ENCODE results near the gene YY1. TPM values are rescaled to one million over a fixed set of nuclear protein-coding genes. Genes with fewer than 3 reads are reported as not detected.
"Not testable (repeated sequence)": the region's sequence is repeated elsewhere in the genome, so short reads cannot be mapped to it uniquely, and the experiment has no call there.

Gene YY1
- total RNA-seq, 1 donor from 2014 or later = 77.2 TPM

DNA sequence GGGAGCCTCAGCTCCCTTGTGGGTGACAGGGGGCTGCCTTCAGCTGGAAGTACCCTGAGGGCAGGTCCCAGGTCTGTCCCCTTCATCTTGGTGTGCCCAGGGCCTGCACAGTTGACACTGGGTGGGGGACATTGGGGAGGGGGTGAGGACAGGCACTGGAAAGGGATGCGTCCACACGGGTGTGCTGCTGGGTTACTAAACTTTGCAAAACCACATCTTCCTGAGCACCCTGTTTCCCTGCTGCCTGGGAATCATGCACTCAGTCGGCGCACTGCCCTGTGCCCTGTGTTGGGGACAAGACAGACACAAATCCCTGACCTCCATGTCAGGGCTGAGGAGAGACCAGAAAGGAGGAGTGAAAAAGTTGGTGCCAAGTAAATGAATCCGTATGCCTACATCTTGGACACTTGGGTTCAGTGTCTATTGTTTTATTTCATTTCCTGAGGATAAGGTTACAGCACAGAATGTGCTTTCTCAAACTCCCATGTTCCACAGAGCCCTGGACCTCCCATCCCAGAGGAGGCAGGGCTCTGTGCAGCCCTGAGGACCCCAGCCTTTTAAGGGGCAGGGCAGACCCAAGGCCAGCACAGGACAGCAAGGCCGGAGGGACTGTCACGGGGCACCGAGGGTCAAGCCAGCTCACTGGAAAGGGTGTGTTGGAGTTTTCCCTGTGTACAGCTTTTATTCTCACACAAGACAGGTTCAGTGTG lies 70.2 kb downstream of the YY1 start:
- H3K4me3 Mint-ChIP-seq (ENCODE audit: unreplicated experiment) = peak overlapping the region; percentile 40
- no peaks in the 10 kb centered on the region for H3K9me3 Mint-ChIP-seq (ENCODE audit: unreplicated experiment)
- no peaks in the 10 kb centered on the region for H3K36me3 Mint-ChIP-seq (ENCODE audit: unreplicated experiment)
- H3K27me3 Mint-ChIP-seq (ENCODE audit: unreplicated experiment) = no peaks in the 10 kb centered on the region
- DNase-seq (ENCODE audit: extremely low spot score, unreplicated experiment) = no peak
- H3K4me1 Mint-ChIP-seq (ENCODE audit: unreplicated experiment) = peaks cover 44% of the 10 kb centered on the region
- TF ChIP-seq, protein P1, sequence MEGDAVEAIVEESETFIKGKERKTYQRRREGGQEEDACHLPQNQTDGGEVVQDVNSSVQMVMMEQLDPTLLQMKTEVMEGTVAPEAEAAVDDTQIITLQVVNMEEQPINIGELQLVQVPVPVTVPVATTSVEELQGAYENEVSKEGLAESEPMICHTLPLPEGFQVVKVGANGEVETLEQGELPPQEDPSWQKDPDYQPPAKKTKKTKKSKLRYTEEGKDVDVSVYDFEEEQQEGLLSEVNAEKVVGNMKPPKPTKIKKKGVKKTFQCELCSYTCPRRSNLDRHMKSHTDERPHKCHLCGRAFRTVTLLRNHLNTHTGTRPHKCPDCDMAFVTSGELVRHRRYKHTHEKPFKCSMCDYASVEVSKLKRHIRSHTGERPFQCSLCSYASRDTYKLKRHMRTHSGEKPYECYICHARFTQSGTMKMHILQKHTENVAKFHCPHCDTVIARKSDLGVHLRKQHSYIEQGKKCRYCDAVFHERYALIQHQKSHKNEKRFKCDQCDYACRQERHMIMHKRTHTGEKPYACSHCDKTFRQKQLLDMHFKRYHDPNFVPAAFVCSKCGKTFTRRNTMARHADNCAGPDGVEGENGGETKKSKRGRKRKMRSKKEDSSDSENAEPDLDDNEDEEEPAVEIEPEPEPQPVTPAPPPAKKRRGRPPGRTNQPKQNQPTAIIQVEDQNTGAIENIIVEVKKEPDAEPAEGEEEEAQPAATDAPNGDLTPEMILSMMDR (IDR thresholded peaks at IDR 0.05) = no peak
- peak overlapping the region; percentile 73 for H3K27ac Mint-ChIP-seq (ENCODE audit: unreplicated experiment)

DNA sequence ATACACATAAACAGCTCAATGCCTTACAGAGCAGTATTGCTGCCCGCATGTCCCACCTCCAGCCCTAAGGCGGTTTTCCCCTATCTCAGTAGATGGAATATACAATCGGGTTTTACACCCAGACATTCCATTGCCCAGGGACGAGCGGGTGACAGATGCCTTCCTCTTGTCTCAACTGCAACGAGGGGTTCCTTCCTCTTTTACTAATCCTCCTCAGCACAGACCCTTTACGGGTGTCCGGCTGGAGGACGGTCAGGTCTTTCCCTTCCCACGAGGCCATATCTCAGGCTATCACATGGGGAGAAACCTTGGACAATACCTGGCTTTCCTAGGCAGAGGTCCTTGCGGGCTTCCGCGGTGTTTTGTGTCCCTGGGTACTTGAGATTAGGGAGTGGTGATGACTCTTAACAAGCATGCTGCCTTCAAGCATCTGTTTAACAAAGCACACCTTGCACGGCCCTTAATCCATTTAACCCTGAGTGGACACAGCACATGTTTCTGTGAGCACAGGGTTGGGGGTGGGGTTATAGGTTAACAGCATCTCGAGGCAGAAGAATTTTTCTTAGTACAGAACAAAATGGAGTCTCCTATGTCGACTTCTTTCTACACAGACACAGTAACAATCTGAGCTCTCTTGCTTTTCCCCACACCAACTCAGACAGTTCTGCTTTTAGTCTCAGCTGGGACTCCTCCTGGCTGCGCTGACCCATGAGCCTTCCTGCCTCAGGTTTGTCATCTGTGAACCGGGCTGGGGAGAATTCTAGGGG lies 73.3 kb downstream of the YY1 start:
- not testable (repeated sequence) for H3K27ac Mint-ChIP-seq (ENCODE audit: unreplicated experiment); H3K4me3 Mint-ChIP-seq (ENCODE audit: unreplicated experiment); H3K36me3 Mint-ChIP-seq (ENCODE audit: unreplicated experiment); H3K27me3 Mint-ChIP-seq (ENCODE audit: unreplicated experiment); DNase-seq (ENCODE audit: extremely low spot score, unreplicated experiment); H3K9me3 Mint-ChIP-seq (ENCODE audit: unreplicated experiment)
- peaks cover 32% of the 10 kb centered on the region for H3K4me1 Mint-ChIP-seq (ENCODE audit: unreplicated experiment)

DNA sequence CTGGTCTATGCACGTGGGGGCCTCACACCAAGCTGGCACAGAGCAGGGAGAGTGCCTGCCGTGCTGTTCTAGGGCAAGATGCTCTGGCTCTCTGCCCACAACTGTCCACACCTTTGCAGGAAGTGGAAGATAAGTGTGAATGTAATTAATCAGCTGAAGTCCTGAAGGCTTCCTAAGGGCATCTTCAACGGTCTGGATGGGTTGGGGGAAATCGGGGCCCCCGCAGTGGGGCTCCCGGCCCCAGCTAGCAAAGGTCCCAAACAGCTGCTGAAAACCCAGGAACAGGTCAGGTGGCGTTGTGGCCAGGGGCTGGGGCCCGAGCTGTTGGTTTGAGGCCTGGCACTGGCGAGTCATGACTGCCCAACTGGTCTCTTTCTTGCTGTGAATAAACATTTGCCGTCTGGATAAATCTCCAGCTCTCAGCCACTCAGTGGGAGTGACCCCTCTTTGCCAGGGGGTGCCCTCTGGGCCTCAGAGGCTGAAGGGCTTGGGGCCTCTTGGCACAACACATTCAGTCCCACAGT lies 74.0 kb downstream of the YY1 start:
- no peaks in the 10 kb centered on the region for H3K36me3 Mint-ChIP-seq (ENCODE audit: unreplicated experiment)
- peaks cover 28% of the 10 kb centered on the region for H3K4me1 Mint-ChIP-seq (ENCODE audit: unreplicated experiment)
- H3K27ac Mint-ChIP-seq (ENCODE audit: unreplicated experiment) = no peak overlapping the region
- no peaks in the 10 kb centered on the region for H3K9me3 Mint-ChIP-seq (ENCODE audit: unreplicated experiment)
- no peak for DNase-seq (ENCODE audit: extremely low spot score, unreplicated experiment)
- no peaks in the 10 kb centered on the region for H3K27me3 Mint-ChIP-seq (ENCODE audit: unreplicated experiment)
- H3K4me3 Mint-ChIP-seq (ENCODE audit: unreplicated experiment) = no peak overlapping the region
- TF ChIP-seq, protein P1 (IDR thresholded peaks at IDR 0.05) = no peak

DNA sequence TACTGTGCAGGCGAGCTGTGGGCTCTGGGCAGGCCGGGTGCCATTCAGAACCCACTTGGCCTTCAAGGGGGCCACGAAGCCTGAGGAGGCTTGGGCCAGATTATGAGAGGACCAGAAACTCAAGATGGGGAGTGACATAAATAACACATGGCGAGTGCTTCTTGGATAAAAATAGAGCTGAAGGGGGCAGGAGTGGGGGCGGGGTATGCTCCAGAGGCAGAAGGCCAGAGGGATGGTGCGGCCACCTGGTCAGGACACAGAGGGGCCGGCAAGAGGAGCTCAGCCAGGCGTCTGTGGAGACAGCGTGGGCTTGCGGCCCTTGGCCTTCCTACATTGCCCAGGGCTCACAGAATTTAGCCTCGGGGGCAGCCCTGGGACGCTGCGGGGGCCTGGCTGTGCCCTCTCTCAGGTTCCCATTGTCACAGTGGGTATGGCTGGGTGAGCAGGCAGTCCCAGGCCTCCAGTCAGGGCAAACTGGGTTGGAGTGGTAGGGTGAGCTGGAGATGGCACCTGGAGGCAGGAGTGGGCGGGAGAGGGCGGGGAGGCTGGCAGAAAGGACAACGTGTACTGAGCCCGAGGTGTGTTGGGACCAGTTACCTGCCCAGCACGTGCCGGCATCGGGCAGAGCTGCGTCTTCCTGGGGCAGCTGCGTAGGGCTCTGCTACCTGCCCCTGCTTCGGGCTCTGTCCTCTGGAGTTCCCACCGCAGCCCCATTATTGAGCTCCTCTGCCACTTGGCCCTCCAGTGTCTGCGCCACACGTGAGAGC lies 74.7 kb downstream of the YY1 start:
- H3K4me3 Mint-ChIP-seq (ENCODE audit: unreplicated experiment) = no peak overlapping the region

DNA sequence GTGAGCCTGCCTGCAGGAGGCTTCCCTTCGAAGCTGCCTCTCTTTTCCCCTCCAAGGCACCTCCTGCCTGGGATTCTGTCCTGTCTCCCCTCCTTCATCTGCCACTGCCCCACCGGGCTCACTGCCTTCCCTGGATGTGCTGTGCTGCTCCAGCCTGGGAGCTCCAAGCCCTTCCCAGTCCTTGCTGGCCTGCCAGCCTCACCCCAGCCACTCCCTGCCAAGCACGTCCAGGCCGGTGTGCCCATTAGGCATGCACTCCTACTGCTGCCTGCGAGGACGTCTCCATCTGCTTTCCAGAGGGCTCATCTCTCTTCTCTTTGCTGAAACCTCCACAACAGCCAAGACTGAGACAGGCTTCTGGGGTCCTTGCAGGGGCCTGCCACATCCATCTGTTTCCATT lies 75.8 kb downstream of the YY1 start:
- H3K27ac Mint-ChIP-seq (ENCODE audit: unreplicated experiment) = no peak overlapping the region
- no peaks in the 10 kb centered on the region for H3K9me3 Mint-ChIP-seq (ENCODE audit: unreplicated experiment)
- TF ChIP-seq, protein P1 (IDR thresholded peaks at IDR 0.05) = no peak
- peaks cover 15% of the 10 kb centered on the region for H3K4me1 Mint-ChIP-seq (ENCODE audit: unreplicated experiment)
- H3K36me3 Mint-ChIP-seq (ENCODE audit: unreplicated experiment) = no peaks in the 10 kb centered on the region
- no peak overlapping the region for H3K4me3 Mint-ChIP-seq (ENCODE audit: unreplicated experiment)
- no peaks in the 10 kb centered on the region for H3K27me3 Mint-ChIP-seq (ENCODE audit: unreplicated experiment)
- no peak for DNase-seq (ENCODE audit: extremely low spot score, unreplicated experiment)

More for the DNA sequence above, 74.7 kb downstream of the YY1 start:
- H3K27ac Mint-ChIP-seq (ENCODE audit: unreplicated experiment) = no peak overlapping the region
- H3K9me3 Mint-ChIP-seq (ENCODE audit: unreplicated experiment) = no peaks in the 10 kb centered on the region
- DNase-seq (ENCODE audit: extremely low spot score, unreplicated experiment) = no peak
- no peaks in the 10 kb centered on the region for H3K36me3 Mint-ChIP-seq (ENCODE audit: unreplicated experiment)
- TF ChIP-seq, protein P1 (IDR thresholded peaks at IDR 0.05) = no peak
- no peaks in the 10 kb centered on the region for H3K27me3 Mint-ChIP-seq (ENCODE audit: unreplicated experiment)
- peaks cover 21% of the 10 kb centered on the region for H3K4me1 Mint-ChIP-seq (ENCODE audit: unreplicated experiment)

Measured in osteocyte (in vitro differentiated cells).